Natural killer cell (primary cell): ENCODE measurements around the gene TMEM91. TPM values are rescaled to one million over a fixed set of nuclear protein-coding genes. Genes with fewer than 3 reads are reported as not detected.

ENCODE experiments used
- ATAC-seq, 3 donors: fragments of 150-1000 bp in 2 of 3; fragments of 200-7000 bp in 1 of 3; cut with Tn5 transposase; 1 replicate in 1 of 3; 2 replicates in 2 of 3; pipeline ENCODE4 v1.10.0; 2021; ENCODE audit warnings: mild to moderate bottlenecking in 2 of 3, moderate library complexity in 2 of 3
- DNase-seq, 2 donors: peaks; one replicate each; pipeline versions ENCODE4 v3.0.0 to v3.0.0-alpha.2; 2013 to 2021; ENCODE audit warnings: mixed read lengths in 1 of 2
- H3K27ac ChIP-seq: one replicate; pipeline ENCODE4 v1.5.1; 2013; ENCODE audit warnings: mild to moderate bottlenecking, low read length
- H3K27me3 ChIP-seq: one replicate; pipeline ENCODE4 v1.6.1; 2013; ENCODE audit warnings: low read length; ENCODE audit not compliant: control insufficient read depth, insufficient read depth
- H3K36me3 ChIP-seq: one replicate; pipeline ENCODE4 v1.6.1; 2013; ENCODE audit warnings: low read length; ENCODE audit not compliant: control insufficient read depth, insufficient read depth
- H3K4me1 ChIP-seq: one replicate; pipeline ENCODE4 v1.6.1; 2013; ENCODE audit warnings: low read length; ENCODE audit not compliant: control insufficient read depth, insufficient read depth
- H3K4me3 ChIP-seq: one replicate; pipeline ENCODE4 v1.5.1; 2013; ENCODE audit warnings: low read length
- H3K9me3 ChIP-seq: one replicate; pipeline ENCODE4 v1.6.1; 2013; ENCODE audit warnings: low read length; ENCODE audit not compliant: control insufficient read depth, insufficient read depth
- H3K27ac Mint-ChIP-seq, 2 donors: one replicate each; pipeline ENCODE4 v1.8.0; 2022; ENCODE audit warnings: mild to moderate bottlenecking in 2 of 2, mixed read lengths in 2 of 2, moderate library complexity in 1 of 2
- H3K27me3 Mint-ChIP-seq, 2 donors: one replicate each; pipeline ENCODE4 v1.8.0; 2022; ENCODE audit warnings: low read depth in 2 of 2, mixed read lengths in 2 of 2
- H3K36me3 Mint-ChIP-seq: one replicate; pipeline ENCODE4 v1.8.0; 2022; ENCODE audit warnings: mixed read lengths
- H3K4me1 Mint-ChIP-seq, 2 donors: one replicate each; pipeline ENCODE4 v1.8.0; 2022; ENCODE audit warnings: mixed read lengths in 2 of 2
- H3K4me3 Mint-ChIP-seq: one replicate; pipeline ENCODE4 v1.8.0; 2022; ENCODE audit warnings: mild to moderate bottlenecking, moderate library complexity, mixed read lengths
- H3K9me3 Mint-ChIP-seq, 2 donors: one replicate each; pipeline ENCODE4 v1.8.0; 2022; ENCODE audit warnings: mixed read lengths in 2 of 2
- WGBS: methylation state at CpG from one replicate; pipeline ENCODE4 v1.1.7; 2013; ENCODE audit warnings: missing lambda C conversion rate; ENCODE audit not compliant: insufficient coverage; 5-methylcytosine and 5-hydroxymethylcytosine counted together
- intact Hi-C: fragments of 100-400 bp; cut with micrococcal nuclease; formaldehyde crosslinking; loops from one replicate; pipeline ENCODE4 v1.14.2; 2022
- total RNA-seq, 4 donors: library from RNA; stranded (reverse); fragments of 120-200 nt in 1 of 4; gene quantifications; one replicate each; pipeline versions ENCODE4 v1.2.3 to v1.2.4, GENCODE V29; 2013 to 2022
- TF ChIP-seq, protein P1 (sequence below): fragments of 200-600 bp; IDR thresholded peaks from one replicate; pipeline ENCODE4 v1.8.0; 2022; ENCODE audit warnings: antibody characterized with exemption

The TMEM91 gene
- total RNA-seq, 3 donors from 2014 or later (not counting 1 experiment from before 2014, with no cell fraction given) = 13.6 to 22.8 (median 20.8) TPM

DNA sequence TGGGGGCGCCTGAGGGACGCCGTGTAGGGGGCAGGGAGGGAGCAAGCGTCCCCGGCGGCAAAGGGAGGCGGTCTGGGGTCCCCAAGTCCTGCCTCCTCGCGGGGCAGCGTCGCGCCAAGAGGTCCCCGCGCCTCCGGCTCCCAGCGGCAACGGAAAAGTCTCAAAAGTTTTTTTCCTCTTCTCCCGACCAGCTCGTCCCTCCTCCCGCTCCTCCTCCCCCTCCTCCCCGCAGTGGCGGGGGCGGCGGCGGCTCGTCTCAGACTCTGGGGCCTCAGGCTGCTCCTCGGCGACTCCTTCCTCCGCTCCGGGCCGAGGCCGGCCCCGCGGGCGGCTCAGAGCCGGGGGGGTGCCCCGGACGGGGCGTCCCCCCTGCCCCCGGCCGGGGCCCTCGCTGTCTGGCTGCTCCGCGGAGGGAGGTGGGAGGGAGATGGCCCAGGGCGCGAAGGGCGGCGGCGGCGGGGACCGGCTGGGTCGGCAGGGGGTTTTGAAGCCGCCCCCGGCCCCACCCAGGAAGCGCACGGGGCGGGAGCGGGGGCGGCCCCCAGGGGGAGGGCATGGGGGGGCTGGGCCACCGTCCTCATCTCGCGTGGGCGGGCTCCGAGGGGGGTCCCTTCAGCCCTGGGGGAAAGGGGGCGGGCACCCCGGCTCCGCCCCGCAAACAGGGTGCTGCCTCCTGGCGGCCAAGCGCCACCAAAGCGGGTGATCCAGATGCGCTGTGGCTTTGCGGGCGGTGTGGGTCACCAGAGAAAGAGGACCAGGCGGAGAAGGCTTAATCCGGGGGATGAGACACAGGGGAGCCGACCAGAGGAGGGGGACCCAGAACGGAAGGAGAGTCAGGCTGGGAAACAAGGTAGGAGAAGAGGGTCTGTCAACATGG, 22.6 kb upstream of the TMEM91 start, which contains the start of gene TGFB1:
TSS of gene TGFB1 (minus strand) at position 457 of the 877 bp plus-strand sequence. CDS start 878 bp downstream, outside the sequence.
- H3K27ac Mint-ChIP-seq = peak within 1 kb of the TSS; percentile 90 to 96
- intact Hi-C loops = loop anchor here (1.0 to 5.0 kb wide), 3 partner anchors 11 to 149 kb away; partner anchors contain the start of gene B9D2
- ATAC-seq (peak; percentile 64 to 88 (median 68)), DNase-seq (peak; percentile 92 to 97)
- H3K27ac ChIP-seq = peak within 1 kb of the TSS; percentile 90
- H3K27me3 Mint-ChIP-seq = peaks cover 0 to 2% of the 10 kb centered on the region in 2 donors
- H3K36me3 Mint-ChIP-seq = peaks cover 7% of the 10 kb centered on the region
- peak within 1 kb of the TSS; percentile 90 for H3K4me3 ChIP-seq
- H3K27me3 ChIP-seq = no peaks in the 10 kb centered on the region
- peak within 1 kb of the TSS; percentile 93 for H3K4me3 Mint-ChIP-seq
- peaks cover 66% of the 10 kb centered on the region for H3K4me1 ChIP-seq
- no peaks in the 10 kb centered on the region for H3K9me3 ChIP-seq
- WGBS = under 1% methylated on average over 73 of the region's 78 CpGs
- H3K4me1 Mint-ChIP-seq = peaks cover 56 to 76% of the 10 kb centered on the region in 2 donors
- no peaks in the 10 kb centered on the region for H3K9me3 Mint-ChIP-seq
- no peaks in the 10 kb centered on the region for H3K36me3 ChIP-seq
- TF ChIP-seq, protein P1, sequence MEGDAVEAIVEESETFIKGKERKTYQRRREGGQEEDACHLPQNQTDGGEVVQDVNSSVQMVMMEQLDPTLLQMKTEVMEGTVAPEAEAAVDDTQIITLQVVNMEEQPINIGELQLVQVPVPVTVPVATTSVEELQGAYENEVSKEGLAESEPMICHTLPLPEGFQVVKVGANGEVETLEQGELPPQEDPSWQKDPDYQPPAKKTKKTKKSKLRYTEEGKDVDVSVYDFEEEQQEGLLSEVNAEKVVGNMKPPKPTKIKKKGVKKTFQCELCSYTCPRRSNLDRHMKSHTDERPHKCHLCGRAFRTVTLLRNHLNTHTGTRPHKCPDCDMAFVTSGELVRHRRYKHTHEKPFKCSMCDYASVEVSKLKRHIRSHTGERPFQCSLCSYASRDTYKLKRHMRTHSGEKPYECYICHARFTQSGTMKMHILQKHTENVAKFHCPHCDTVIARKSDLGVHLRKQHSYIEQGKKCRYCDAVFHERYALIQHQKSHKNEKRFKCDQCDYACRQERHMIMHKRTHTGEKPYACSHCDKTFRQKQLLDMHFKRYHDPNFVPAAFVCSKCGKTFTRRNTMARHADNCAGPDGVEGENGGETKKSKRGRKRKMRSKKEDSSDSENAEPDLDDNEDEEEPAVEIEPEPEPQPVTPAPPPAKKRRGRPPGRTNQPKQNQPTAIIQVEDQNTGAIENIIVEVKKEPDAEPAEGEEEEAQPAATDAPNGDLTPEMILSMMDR = peak; percentile 84

DNA sequence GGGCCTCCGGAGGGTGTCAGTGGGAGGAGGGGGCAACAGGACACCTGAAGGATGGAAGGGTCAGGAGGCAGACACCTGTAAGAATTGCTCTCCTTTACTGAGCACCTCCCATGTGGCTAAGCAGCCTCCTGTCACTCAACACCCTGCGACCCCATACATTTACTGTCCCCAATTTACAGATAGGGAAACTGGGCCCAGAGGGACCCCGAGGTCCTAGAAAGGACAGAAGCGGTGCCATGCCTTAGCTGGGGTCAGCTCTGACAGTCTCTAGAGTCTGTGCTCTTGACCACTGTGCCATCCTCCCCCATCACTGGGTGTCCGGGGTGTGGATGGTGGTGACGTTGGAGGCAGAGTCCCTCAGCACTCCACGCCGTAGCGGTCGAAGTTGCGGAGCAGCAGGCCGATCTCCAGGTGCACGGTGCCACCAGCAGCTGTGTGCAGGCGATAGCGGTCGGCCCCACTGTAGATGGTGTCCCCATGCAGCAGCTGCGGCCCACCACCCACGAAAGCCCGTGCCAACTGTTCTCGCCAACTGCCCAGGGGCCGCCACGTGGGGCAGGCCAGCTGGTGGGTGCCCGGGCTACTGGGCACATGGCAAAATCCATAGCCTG, 21.9 kb upstream of the TMEM91 start:
- intact Hi-C loops = loop anchor here (1.0 to 5.0 kb wide), 3 partner anchors 10 to 150 kb away; partner anchors contain the start of gene B9D2
- H3K27ac Mint-ChIP-seq = peak overlapping the region; percentile 90 to 96
- Histone ChIP-seq H3K4me3 (no peak overlapping the region), H3K9me3 (no peaks in the 10 kb centered on the region), H3K27me3 (no peaks in the 10 kb centered on the region), H3K36me3 (no peaks in the 10 kb centered on the region), H3K4me1 (peaks cover 60% of the 10 kb centered on the region), H3K27ac (peak overlapping the region; percentile 61)
- TF ChIP-seq, protein P1 = peak; percentile 37
- no peaks in the 10 kb centered on the region for H3K9me3 Mint-ChIP-seq
- no peak for ATAC-seq
- H3K36me3 Mint-ChIP-seq = peaks cover 7% of the 10 kb centered on the region
- 94% methylated on average over 23 of the region's 23 CpGs for WGBS
- H3K4me3 Mint-ChIP-seq = peak overlapping the region; percentile 93
- H3K4me1 Mint-ChIP-seq = peaks cover 49 to 69% of the 10 kb centered on the region in 2 donors
- peak in 1 of 2 donors; percentile 39 for DNase-seq
- H3K27me3 Mint-ChIP-seq = peaks cover 0 to 2% of the 10 kb centered on the region in 2 donors

- peaks cover 7% of the 10 kb centered on the region for H3K36me3 Mint-ChIP-seq
- intact Hi-C loops = loop anchor here (2.0 kb wide), 1 partner anchor 150 kb away; no protein-coding TSS in a partner anchor
- Histone ChIP-seq H3K27ac (no peak overlapping the region), H3K9me3 (no peaks in the 10 kb centered on the region), H3K4me1 (peaks cover 54% of the 10 kb centered on the region), H3K4me3 (no peak overlapping the region), H3K36me3 (no peaks in the 10 kb centered on the region), H3K27me3 (no peaks in the 10 kb centered on the region)
- no peak for ATAC-seq
- H3K9me3 Mint-ChIP-seq = no peaks in the 10 kb centered on the region
- 86% methylated on average over 1 of the region's 1 CpG for whole genome bisulfite sequencing
- H3K27ac Mint-ChIP-seq = peak overlapping the region; percentile 85 to 96
- no peak for DNase-seq
- H3K4me3 Mint-ChIP-seq = peak overlapping the region; percentile 79
- H3K27me3 Mint-ChIP-seq = peaks cover 0 to 2% of the 10 kb centered on the region in 2 donors
- TF ChIP-seq, protein P1 = no peak
- H3K4me1 Mint-ChIP-seq = peaks cover 43 to 63% of the 10 kb centered on the region in 2 donors
Measured at GRCh38 chr19:41355035-41355434, 21.3 kb upstream of the TMEM91 start.
